Caco-2 (cell line): ENCODE data around the gene TMEM232. TPM values are rescaled to one million over a fixed set of nuclear protein-coding genes. Genes with fewer than 3 reads are reported as not detected.

Source experiments
- BruUV-seq: library from RNA; stranded (reverse); fragments of 400-500 nt; replicated peaks from 2 replicates; lab custom pipeline; 2021; lab: Mats Ljungman, UMichigan
- CTCF ChIA-PET: fragments of 300-600 bp; sonication (Branson Sonifier 250); formaldehyde crosslinking; loops from one replicate; lab custom pipeline; 2022; ENCODE audit warnings: antibody characterized with exemption; lab: Charles Lee
- POLR2A ChIA-PET: fragments of 300-600 bp; sonication (Branson Sonifier 250); formaldehyde crosslinking; loops from one replicate; lab custom pipeline; 2022; ENCODE audit warnings: antibody characterized with exemption; lab: Charles Lee
- DNase-seq, 2 experiments: peaks; one replicate each; pipeline versions ENCODE4 v3.0.0 to v3.0.0-alpha.2; 2020 to 2022
- H3K27me3 ChIP-seq: replicated peaks from 2 replicates; pipeline ENCODE4 v1.6.0; 2011; ENCODE audit warnings: low read length; ENCODE audit not compliant: control insufficient read depth, insufficient read depth
- H3K36me3 ChIP-seq: 2 replicates; pipeline ENCODE4 v1.5.1; 2011; ENCODE audit warnings: low read length; ENCODE audit not compliant: control insufficient read depth, insufficient read depth
- H3K4me1 ChIP-seq: fragments of 250-450 bp; sonication (Bioruptor Pico); 2 replicates; pipeline ENCODE4 v1.5.1; 2020; ENCODE audit warnings: mild to moderate bottlenecking
- H3K4me3 ChIP-seq: 2 replicates; pipeline ENCODE4 v1.5.1; 2011; ENCODE audit warnings: low read depth, mild to moderate bottlenecking, control low read depth, low read length
- H3K9me3 ChIP-seq: fragments of 250-450 bp; sonication (Bioruptor Pico); 2 replicates; pipeline ENCODE4 v1.5.1; 2020; ENCODE audit warnings: mild to moderate bottlenecking, moderate library complexity
- H3K27ac Mint-ChIP-seq: one replicate; pipeline ENCODE4 v1.8.0; 2022; ENCODE audit warnings: mixed read lengths; ENCODE audit not compliant: unreplicated experiment
- H3K27me3 Mint-ChIP-seq: one replicate; pipeline ENCODE4 v1.8.0; 2022; ENCODE audit warnings: mixed read lengths; ENCODE audit not compliant: insufficient read depth, unreplicated experiment
- H3K36me3 Mint-ChIP-seq: one replicate; pipeline ENCODE4 v1.8.0; 2022; ENCODE audit warnings: mild to moderate bottlenecking, mixed read lengths; ENCODE audit not compliant: insufficient read depth, unreplicated experiment
- H3K4me1 Mint-ChIP-seq: one replicate; pipeline ENCODE4 v1.8.0; 2022; ENCODE audit warnings: low read depth, mixed read lengths; ENCODE audit not compliant: unreplicated experiment
- H3K4me3 Mint-ChIP-seq: one replicate; pipeline ENCODE4 v1.8.0; 2022; ENCODE audit warnings: mild to moderate bottlenecking, moderate library complexity, mixed read lengths; ENCODE audit not compliant: unreplicated experiment
- H3K9me3 Mint-ChIP-seq: one replicate; pipeline ENCODE4 v1.8.0; 2022; ENCODE audit warnings: mixed read lengths; ENCODE audit not compliant: unreplicated experiment
- CTCF ChIP-seq, 2 experiments: fragments of 200-600 bp in 1 of 2; IDR thresholded peaks; 1 replicate in 1 of 2; 2 replicates in 1 of 2; pipeline versions ENCODE4 v1.5.1 to v1.8.0; 2011 to 2022; ENCODE audit warnings: antibody characterized with exemption in 1 of 2, control low read depth in 1 of 2, inconsistent platforms in 1 of 2, low read depth in 1 of 2, low read length in 1 of 2, mild to moderate bottlenecking in 1 of 2, moderate library complexity in 1 of 2; ENCODE audit not compliant: insufficient read depth in 1 of 2, severe bottlenecking in 1 of 2, unreplicated experiment in 1 of 2
- intact Hi-C: fragments of 100-400 bp; cut with micrococcal nuclease; formaldehyde crosslinking; loops from one replicate; pipeline ENCODE4 v1.10.0; 2022; ENCODE audit not compliant: unreplicated experiment
- total RNA-seq: library from RNA; stranded (reverse); gene quantifications from 2 replicates; pipeline ENCODE4 v1.2.3, GENCODE V29; 2022

TMEM232 gene
- total RNA-seq, 1 experiment from 2014 or later = 0.34 TPM

- Histone ChIP-seq H3K4me3 (no peak overlapping the region), H3K9me3 (no peaks in the 10 kb centered on the region), H3K27me3 (no peaks in the 10 kb centered on the region), H3K36me3 (no peaks in the 10 kb centered on the region), H3K4me1 (no peaks in the 10 kb centered on the region)
- no peak for DNase-seq
- no peaks in the 10 kb centered on the region for H3K9me3 Mint-ChIP-seq
- H3K27me3 Mint-ChIP-seq = peaks cover 2% of the 10 kb centered on the region
- ChIA-PET POLR2A (no interaction called here), CTCF (no interaction called here)
- intact Hi-C loops = no loop called here
- no peak for TF ChIP-seq CTCF (IDR thresholded peaks at IDR 0.05; ENCODE audit: insufficient read depth in 1 of 2, low read depth in 1 of 2, low read length in 1 of 2, severe bottlenecking in 1 of 2, unreplicated experiment in 1 of 2)
- H3K36me3 Mint-ChIP-seq = no peaks in the 10 kb centered on the region
- H3K27ac Mint-ChIP-seq = no peak overlapping the region
- no peaks in the 10 kb centered on the region for H3K4me1 Mint-ChIP-seq
- no TSS peak for BruUV-seq
- H3K4me3 Mint-ChIP-seq = no peak overlapping the region
Measured at GRCh38 chr5:110623874-110624273, 102.6 kb downstream of the TMEM232 start.

DNA sequence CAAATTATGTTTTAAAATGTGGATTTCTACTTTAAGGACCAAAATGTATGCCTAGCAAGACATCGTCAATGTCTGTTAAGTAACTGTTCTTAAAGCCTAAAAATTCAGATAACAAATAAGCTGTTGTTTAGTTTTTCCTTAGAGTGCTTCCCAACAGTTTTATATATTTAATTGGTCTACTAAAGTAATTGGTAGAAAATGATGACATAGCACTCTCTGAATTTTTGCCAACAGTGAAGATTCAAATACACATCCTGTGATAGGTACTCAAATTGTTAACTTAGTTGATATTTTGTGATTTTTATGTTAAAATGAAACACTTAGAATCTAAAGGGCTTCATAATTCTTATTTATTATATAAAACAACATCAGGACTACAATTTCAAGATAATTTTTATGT is 107.5 kb downstream of the TMEM232 start:
- ChIA-PET POLR2A (no interaction called here), CTCF (no interaction called here)
- Mint-ChIP-seq H3K27ac (no peak overlapping the region), H3K4me1 (no peaks in the 10 kb centered on the region), H3K36me3 (no peaks in the 10 kb centered on the region), H3K27me3 (no peaks in the 10 kb centered on the region), H3K4me3 (no peak overlapping the region), H3K9me3 (no peaks in the 10 kb centered on the region)
- Histone ChIP-seq H3K27me3 (no peaks in the 10 kb centered on the region), H3K9me3 (peaks cover 16% of the 10 kb centered on the region), H3K4me1 (no peaks in the 10 kb centered on the region), H3K36me3 (no peaks in the 10 kb centered on the region), H3K4me3 (no peak overlapping the region)
- no peak for DNase-seq
- no TSS peak for BruUV-seq
- no peak for TF ChIP-seq CTCF (IDR thresholded peaks at IDR 0.05; ENCODE audit: insufficient read depth in 1 of 2, low read depth in 1 of 2, low read length in 1 of 2, severe bottlenecking in 1 of 2, unreplicated experiment in 1 of 2)
- intact Hi-C loops = no loop called here

DNA sequence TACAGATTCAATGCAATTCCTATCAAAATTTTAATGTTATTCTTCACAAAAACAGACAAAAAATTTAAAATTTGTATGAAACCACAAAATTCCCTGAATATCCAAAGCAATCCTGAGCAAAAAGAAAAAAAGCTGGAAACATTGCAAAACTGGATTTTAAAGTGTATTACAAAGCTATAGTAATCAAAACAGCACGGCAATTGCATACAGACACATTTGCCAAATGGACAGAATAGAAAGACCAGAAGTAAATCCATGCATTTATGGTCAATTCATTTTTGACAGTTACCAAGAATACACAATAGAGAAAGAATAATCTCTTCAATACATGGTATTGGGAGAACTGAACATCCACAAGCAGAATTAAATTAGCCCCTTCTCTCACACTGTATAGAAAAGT is 110.5 kb downstream of the TMEM232 start:
- H3K9me3 Mint-ChIP-seq = no peaks in the 10 kb centered on the region
- TF ChIP-seq CTCF (IDR thresholded peaks at IDR 0.05; ENCODE audit: insufficient read depth in 1 of 2, low read depth in 1 of 2, low read length in 1 of 2, severe bottlenecking in 1 of 2, unreplicated experiment in 1 of 2) = no peak
- no peaks in the 10 kb centered on the region for H3K4me1 ChIP-seq
- H3K27me3 ChIP-seq = no peaks in the 10 kb centered on the region
- POLR2A ChIA-PET = no interaction called here
- no peaks in the 10 kb centered on the region for H3K4me1 Mint-ChIP-seq
- H3K36me3 Mint-ChIP-seq = no peaks in the 10 kb centered on the region
- intact Hi-C loops = no loop called here
- no peak overlapping the region for H3K27ac Mint-ChIP-seq
- DNase-seq = no peak
- CTCF ChIA-PET = no interaction called here
- H3K4me3 Mint-ChIP-seq = no peak overlapping the region
- H3K36me3 ChIP-seq = no peaks in the 10 kb centered on the region
- no TSS peak for BruUV-seq
- H3K9me3 ChIP-seq = peaks cover 16% of the 10 kb centered on the region
- H3K4me3 ChIP-seq = no peak overlapping the region
- peaks cover 6% of the 10 kb centered on the region for H3K27me3 Mint-ChIP-seq
